GM12873 (cell line): ENCODE data around the gene ITGB1BP1.

ENCODE experiments used
- TF ChIP-seq, protein P1 (sequence below): IDR thresholded peaks from 2 replicates; pipeline ENCODE4 v1.5.1; 2012; ENCODE audit warnings: low read depth, mild to moderate bottlenecking, moderate library complexity, low read length, control low read depth; ENCODE audit not compliant: insufficient read depth; ENCODE audit errors: missing control alignments

The ITGB1BP1 gene

DNA sequence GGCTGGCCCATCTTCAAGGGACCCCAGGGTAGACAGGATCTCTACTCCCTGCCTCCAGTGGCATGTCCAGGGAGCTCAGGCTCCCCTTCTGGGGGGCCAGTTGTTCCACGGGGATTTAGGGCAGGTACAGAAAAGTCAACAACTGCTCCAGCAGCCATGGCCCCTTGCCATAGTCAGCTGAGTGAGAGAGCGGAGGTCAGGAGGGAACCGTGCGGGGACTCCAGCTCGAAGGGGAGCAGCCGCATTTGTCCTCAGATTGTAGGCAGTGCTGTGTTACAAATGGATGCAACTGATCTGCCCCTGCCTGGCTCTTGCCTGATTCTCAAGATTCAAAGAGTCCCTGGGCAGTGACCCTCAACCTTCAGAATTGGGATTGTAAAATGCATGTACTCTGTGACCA, 49.9 kb downstream of the ITGB1BP1 start:
- TF ChIP-seq, protein P1, sequence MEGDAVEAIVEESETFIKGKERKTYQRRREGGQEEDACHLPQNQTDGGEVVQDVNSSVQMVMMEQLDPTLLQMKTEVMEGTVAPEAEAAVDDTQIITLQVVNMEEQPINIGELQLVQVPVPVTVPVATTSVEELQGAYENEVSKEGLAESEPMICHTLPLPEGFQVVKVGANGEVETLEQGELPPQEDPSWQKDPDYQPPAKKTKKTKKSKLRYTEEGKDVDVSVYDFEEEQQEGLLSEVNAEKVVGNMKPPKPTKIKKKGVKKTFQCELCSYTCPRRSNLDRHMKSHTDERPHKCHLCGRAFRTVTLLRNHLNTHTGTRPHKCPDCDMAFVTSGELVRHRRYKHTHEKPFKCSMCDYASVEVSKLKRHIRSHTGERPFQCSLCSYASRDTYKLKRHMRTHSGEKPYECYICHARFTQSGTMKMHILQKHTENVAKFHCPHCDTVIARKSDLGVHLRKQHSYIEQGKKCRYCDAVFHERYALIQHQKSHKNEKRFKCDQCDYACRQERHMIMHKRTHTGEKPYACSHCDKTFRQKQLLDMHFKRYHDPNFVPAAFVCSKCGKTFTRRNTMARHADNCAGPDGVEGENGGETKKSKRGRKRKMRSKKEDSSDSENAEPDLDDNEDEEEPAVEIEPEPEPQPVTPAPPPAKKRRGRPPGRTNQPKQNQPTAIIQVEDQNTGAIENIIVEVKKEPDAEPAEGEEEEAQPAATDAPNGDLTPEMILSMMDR = no peak

DNA sequence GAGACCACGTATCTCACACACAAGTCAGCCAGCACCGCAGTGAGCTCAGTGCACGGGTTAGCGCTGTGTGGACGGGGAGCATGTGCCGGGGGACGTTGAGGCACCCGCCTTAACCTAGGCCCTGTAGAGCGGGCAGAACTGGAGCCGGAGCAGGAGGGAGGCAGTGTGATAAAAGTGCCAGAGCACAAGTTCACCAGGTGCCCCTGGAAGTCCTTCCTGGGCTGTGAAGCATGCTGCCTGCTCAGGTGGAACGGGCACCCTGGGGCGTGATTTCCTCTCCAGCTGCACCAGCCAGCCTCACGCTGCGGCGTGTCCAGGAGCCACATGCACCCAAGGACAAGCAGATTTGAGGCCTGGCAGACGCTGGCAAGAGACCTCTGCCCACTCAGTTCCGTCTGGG, 50.3 kb downstream of the ITGB1BP1 start:
- TF ChIP-seq, protein P1 = no peak

DNA sequence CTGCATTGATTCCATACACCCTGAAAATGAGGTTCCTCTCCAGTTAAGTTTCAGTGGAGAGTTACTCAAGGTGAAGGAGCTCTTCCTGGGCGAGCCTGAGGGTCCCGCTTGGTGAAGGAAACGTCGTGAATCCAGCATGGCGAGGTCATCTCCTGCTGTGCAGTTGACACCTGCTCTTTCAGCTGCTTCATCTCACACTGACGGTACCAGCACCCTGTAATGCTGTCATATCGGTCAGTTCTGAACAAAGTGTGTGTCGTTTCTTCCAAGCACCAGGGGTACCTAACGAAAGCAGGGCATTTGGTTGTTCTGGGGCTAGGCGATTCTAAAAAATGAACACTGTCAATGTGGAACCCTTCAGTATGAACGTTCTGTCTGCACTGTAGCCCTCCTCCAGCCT, 52.6 kb downstream of the ITGB1BP1 start:
- TF ChIP-seq, protein P1 = no peak

DNA sequence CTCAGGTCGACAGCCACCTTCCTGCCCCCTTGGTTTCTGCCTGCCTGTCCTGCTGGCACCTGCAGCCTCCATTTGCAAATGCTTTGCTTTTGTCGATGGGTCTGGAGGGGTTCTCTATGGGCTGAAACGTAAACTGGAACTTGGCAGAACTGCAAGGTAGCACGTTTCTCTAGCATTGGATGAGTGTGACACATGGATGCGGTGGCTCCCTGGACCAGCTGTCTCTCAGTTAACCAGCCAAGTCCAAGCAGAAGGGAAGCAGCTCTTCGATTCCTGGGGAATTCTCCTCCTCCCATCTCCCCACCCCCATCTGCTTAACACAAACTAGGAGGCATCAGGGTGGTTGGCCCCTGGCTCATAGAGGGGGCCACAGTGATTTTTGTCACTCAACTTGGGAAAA, 57.3 kb downstream of the ITGB1BP1 start:
- TF ChIP-seq, protein P1 = no peak

DNA sequence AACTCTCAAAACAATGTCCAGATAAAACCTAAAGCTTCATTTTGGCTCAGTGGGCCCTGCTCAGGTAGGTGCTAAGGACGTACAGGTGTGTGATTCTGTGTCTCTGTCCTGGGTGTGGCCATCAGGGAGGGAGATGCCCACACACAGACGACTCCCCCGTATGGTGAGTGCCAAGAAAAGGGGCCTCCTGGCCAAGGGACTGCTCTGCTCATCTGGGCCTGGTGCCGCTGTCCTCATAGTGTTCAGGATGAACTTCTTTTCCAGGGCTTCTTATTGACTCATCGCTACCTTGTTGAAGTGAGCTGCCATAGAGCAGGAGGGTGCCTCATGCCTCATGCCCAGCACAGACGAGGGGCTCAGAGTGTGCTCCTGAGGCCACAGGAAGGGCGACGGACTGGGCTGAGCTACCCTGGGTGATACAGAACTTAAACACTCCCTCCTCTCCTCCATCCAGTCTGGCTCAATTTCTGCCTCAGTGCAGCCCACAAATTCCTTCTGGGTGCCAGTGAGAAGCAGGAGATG, 57.8 kb downstream of the ITGB1BP1 start:
- TF ChIP-seq, protein P1 = no peak

DNA sequence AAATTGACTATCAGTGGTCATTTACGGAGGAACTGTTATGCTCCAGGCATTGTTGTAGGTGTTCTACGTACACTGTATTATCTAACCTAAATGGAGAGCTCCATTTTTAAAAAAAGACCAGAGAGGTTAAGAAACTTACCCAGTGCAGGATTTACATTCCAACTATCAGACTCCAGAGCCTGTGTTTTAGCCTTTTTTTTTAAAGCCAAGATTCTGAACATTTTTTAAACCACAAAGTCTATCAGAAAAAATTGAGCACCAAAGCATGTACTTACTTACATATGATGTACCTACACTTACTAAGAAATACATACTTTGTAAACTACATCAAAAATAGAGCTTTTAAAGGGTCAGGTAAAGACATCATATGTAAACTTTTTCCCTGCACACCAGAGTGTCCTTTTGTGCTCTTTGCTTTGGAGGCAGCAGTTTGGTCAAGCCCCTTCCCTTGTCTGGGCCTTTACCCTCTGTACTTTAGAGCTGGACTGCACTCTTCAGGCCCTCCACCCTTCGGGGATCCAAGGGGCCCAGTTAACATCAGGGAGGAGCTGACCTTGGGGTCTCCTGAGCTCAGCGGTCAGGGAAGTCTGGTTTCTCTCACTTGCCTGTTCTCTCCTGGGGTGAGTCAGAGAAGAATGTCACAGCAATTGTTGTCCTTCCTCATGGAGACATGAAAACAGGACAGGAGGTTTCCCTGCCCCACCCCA, 58.4 kb downstream of the ITGB1BP1 start:
- TF ChIP-seq, protein P1 = no peak

DNA sequence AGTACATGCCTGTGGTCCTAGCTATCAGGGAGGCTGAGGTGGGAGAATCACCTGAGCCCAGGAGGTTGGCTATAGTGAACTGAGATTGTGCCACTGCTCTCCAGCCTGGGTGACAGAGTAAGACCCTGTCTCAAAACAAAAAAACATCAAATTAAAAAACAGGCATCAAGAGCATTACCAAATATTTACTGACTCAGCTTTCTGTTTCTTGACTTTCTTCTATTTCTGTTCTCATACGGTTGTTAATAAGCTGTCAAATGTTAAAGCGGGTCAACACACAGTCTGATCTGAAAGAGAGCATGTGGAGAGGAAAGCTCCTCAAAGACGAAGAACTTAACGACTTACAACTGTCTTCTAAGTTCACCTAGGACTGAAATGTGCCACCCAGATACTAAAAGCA, 59.0 kb downstream of the ITGB1BP1 start:
- TF ChIP-seq, protein P1 = no peak
